ENCODE data around the gene PCDHGA9. TPM values are rescaled to one million over a fixed set of nuclear protein-coding genes. Genes with fewer than 3 reads are reported as not detected.

Gene PCDHGA9
- total and polyA plus RNA-seq, 9 of the 15 experiments (the other 6 are each of a cell fraction or from before 2014, with no cell fraction given), result 0.03 to 0.18 (median 0.11) TPM; not detected in 2

- TF ChIP-seq ZMIZ1 (IDR thresholded peaks at IDR 0.05; ENCODE audit: low read depth in 2 of 2, low read length in 2 of 2), result no peak
- TF ChIP-seq RCOR1 (IDR thresholded peaks at IDR 0.05; ENCODE audit: borderline replicate concordance in 1 of 2, low read depth in 2 of 2, low read length in 2 of 2), result no peak
- TF ChIP-seq CBX3 (IDR thresholded peaks at IDR 0.05; ENCODE audit: borderline replicate concordance in 1 of 2, low read length in 2 of 2), result peak in 1 of 2 experiments; percentile 68; a peak in 1 of 3 replicates
- no peak for TF ChIP-seq NR3C1 (CRISPR knock-in tag; IDR thresholded peaks at IDR 0.05)
- TF ChIP-seq MTF1 (CRISPR knock-in tag; IDR thresholded peaks at IDR 0.05; ENCODE audit: borderline replicate concordance), result no peak
- peak in 1 of 2 experiments; percentile 78 for TF ChIP-seq E2F6 (IDR thresholded peaks at IDR 0.05; ENCODE audit: borderline replicate concordance in 1 of 2, extremely low read depth in 1 of 2, insufficient read depth in 1 of 2, insufficient read length in 1 of 2, low read depth in 1 of 2, low read length in 1 of 2, poor library complexity in 1 of 2, severe bottlenecking in 1 of 2)
- TF ChIP-seq POLR2AphosphoS2 (IDR thresholded peaks at IDR 0.05; ENCODE audit: low read length), result no peak
- TF ChIP-seq NCOA6 (IDR thresholded peaks at IDR 0.05), result no peak
- TF ChIP-seq NONO (IDR thresholded peaks at IDR 0.05; ENCODE audit: low read depth in 2 of 2, low read length in 1 of 2), result no peak
- TF ChIP-seq MAFG (tag; conservative IDR thresholded peaks at IDR 0.05), result no peak
- no peak for TF ChIP-seq MTA1 (IDR thresholded peaks at IDR 0.05; ENCODE audit: borderline replicate concordance)
- no peak for TF ChIP-seq SMAD3 (CRISPR knock-in tag; conservative IDR thresholded peaks at IDR 0.05)
- TF ChIP-seq PTTG1 (tag; IDR thresholded peaks at IDR 0.05; ENCODE audit: low read depth), result no peak
- TF ChIP-seq GTF2E2 (tag; IDR thresholded peaks at IDR 0.05), result no peak
- TF ChIP-seq HDAC2 (IDR thresholded peaks at IDR 0.05), result no peak
- TF ChIP-seq ZNF165 (CRISPR knock-in tag; IDR thresholded peaks at IDR 0.05; ENCODE audit: borderline replicate concordance), result no peak
- TF ChIP-seq RAD21 (CRISPR knock-in tag; conservative IDR thresholded peaks at IDR 0.05 in 1 of 2, IDR thresholded peaks at IDR 0.05 in 1 of 2), result peak; percentile 21 to 35; a peak in 3 of 4 replicates
Observed at GRCh38 chr5:141392429-141393198, 10.0 kb upstream of the PCDHGA9 start, which contains the start of gene PCDHGA8 (continued).
